ENCODE results near the gene RPP25L.

RPP25L gene

DNA sequence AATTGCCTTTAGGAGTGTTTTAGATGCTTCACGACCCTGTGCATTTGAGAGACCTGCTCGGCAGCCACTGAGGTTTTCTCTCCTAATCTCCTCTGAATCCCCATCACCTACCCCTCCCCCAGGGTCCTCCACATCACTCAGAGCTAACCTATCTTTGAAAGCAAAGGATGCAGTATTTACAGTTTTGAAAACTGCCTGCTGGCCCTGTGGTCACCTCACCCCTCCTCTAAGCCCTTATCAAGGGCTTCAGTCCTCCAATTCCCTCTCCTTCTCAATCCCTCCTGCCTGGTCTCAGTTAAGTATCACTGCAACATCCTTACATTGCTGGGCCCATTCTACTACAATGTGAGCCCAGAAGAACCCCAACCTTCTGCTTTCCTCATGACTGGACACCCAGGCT lies 4.6 kb downstream of the RPP25L start:
- Histone ChIP-seq H4K20me1 (ENCODE audit: insufficient read depth, low read length) (no peaks in the 10 kb centered on the region), H3K4me3 (ENCODE audit: low read length) (no peak overlapping the region), H2AFZ (ENCODE audit: low read length) (no peak overlapping the region), H3F3A (ENCODE audit: insufficient read depth, low read length) (peaks cover 2% of the 10 kb centered on the region; the same call in 1 of the 2 replicates), H3K4me1 (ENCODE audit: low read length) (peaks cover 6% of the 10 kb centered on the region; the same call in 1 of the 2 replicates), H3K27me3 (replicated peaks; ENCODE audit: insufficient read depth, low read length) (peaks cover 8% of the 10 kb centered on the region), H3K9me2 (replicated peaks; ENCODE audit: insufficient read depth, low read length) (no peaks in the 10 kb centered on the region), H3K9me3 (replicated peaks; ENCODE audit: insufficient read depth, low read length) (no peaks in the 10 kb centered on the region), H3K9ac (ENCODE audit: low read length) (no peak overlapping the region), H3K36me3 (replicated peaks; ENCODE audit: insufficient read depth, low read length) (no peaks in the 10 kb centered on the region), H3K27ac (ENCODE audit: low read length) (no peak overlapping the region), H3K79me2 (ENCODE audit: low read length) (peaks cover 14% of the 10 kb centered on the region), H3K4me2 (ENCODE audit: low read depth, low read length) (no peak overlapping the region)
- DNase-seq = no peak
- TF ChIP-seq, protein P1, sequence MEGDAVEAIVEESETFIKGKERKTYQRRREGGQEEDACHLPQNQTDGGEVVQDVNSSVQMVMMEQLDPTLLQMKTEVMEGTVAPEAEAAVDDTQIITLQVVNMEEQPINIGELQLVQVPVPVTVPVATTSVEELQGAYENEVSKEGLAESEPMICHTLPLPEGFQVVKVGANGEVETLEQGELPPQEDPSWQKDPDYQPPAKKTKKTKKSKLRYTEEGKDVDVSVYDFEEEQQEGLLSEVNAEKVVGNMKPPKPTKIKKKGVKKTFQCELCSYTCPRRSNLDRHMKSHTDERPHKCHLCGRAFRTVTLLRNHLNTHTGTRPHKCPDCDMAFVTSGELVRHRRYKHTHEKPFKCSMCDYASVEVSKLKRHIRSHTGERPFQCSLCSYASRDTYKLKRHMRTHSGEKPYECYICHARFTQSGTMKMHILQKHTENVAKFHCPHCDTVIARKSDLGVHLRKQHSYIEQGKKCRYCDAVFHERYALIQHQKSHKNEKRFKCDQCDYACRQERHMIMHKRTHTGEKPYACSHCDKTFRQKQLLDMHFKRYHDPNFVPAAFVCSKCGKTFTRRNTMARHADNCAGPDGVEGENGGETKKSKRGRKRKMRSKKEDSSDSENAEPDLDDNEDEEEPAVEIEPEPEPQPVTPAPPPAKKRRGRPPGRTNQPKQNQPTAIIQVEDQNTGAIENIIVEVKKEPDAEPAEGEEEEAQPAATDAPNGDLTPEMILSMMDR (IDR thresholded peaks at IDR 0.05; ENCODE audit: low read length) = no peak
- TF ChIP-seq EZH2 (optimal IDR thresholded peaks at IDR 0.05; ENCODE audit: low read depth, low read length) (no peak), EZH2phosphoT487 (IDR thresholded peaks at IDR 0.05; ENCODE audit: low read length) (no peak)

DNA sequence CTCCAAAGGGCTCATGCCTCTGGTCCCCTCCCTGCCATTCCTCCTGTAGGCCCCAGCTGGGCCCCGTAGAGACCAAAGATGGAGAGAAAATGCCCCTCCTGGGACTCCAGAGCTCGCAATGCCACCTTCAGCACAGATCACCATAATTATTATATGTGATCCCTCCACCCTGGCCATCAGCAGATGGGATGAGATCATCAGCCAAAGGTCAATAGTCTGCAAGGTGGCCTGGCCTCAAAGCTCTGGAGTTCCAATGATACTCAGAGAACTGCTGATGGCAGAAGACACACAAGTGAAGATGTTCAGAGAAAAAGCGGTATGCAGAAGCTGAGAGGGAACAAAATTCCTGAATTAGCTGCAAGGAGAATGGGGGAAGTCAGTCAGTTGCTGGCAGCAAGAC lies 5.0 kb downstream of the RPP25L start:
- DNase-seq = no peak
- peaks cover 8% of the 10 kb centered on the region for H3K27me3 ChIP-seq (replicated peaks; ENCODE audit: insufficient read depth, low read length)

DNA sequence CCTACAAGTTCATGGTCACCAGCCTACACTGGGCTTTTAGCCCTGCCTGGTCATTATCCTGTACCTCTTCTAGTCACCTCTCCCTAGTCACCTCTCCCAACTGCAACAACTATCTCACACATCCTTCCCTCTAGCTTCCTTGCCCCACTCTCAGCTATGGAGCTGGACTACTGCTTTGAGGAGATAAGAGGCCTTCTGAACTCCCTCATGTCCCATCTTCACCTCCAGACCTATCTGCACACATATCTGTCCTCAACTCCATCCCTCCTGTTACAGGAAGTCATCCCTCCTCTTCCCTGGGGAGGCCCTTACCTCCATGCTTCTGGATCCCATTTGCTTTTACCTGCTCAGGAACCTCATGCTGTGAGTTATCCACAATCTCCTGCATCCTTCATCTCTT lies 5.7 kb downstream of the RPP25L start:
- no peaks in the 10 kb centered on the region for H4K20me1 ChIP-seq (ENCODE audit: insufficient read depth, low read length)
- no peak overlapping the region for H3K4me2 ChIP-seq (ENCODE audit: low read depth, low read length)
- no peak overlapping the region for H3K27ac ChIP-seq (ENCODE audit: low read length)
- no peak for DNase-seq
- peaks cover 7% of the 10 kb centered on the region for H3K79me2 ChIP-seq (ENCODE audit: low read length)
- no peaks in the 10 kb centered on the region for H3K9me3 ChIP-seq (replicated peaks; ENCODE audit: insufficient read depth, low read length)
- no peak overlapping the region for H3K4me3 ChIP-seq (ENCODE audit: low read length)
- no peaks in the 10 kb centered on the region for H3F3A ChIP-seq (ENCODE audit: insufficient read depth, low read length)
- H2AFZ ChIP-seq (ENCODE audit: low read length) = no peak overlapping the region
- peaks cover 8% of the 10 kb centered on the region for H3K27me3 ChIP-seq (replicated peaks; ENCODE audit: insufficient read depth, low read length)
- H3K9ac ChIP-seq (ENCODE audit: low read length) = no peak overlapping the region
- no peaks in the 10 kb centered on the region for H3K9me2 ChIP-seq (replicated peaks; ENCODE audit: insufficient read depth, low read length)
- H3K36me3 ChIP-seq (replicated peaks; ENCODE audit: insufficient read depth, low read length) = no peaks in the 10 kb centered on the region
- TF ChIP-seq EZH2 (optimal IDR thresholded peaks at IDR 0.05; ENCODE audit: low read depth, low read length) = no peak
- TF ChIP-seq, protein P1 (IDR thresholded peaks at IDR 0.05; ENCODE audit: low read length) = no peak
- no peak for TF ChIP-seq EZH2phosphoT487 (IDR thresholded peaks at IDR 0.05; ENCODE audit: low read length)
- H3K4me1 ChIP-seq (ENCODE audit: low read length) = peaks cover 3% of the 10 kb centered on the region; the same call in 1 of the 2 replicates

More for the DNA sequence above, 5.0 kb downstream of the RPP25L start:
- no peak for TF ChIP-seq EZH2phosphoT487 (IDR thresholded peaks at IDR 0.05; ENCODE audit: low read length)
- TF ChIP-seq, protein P1 (IDR thresholded peaks at IDR 0.05; ENCODE audit: low read length) = no peak
- no peak for TF ChIP-seq EZH2 (optimal IDR thresholded peaks at IDR 0.05; ENCODE audit: low read depth, low read length)
- Histone ChIP-seq H3K9ac (ENCODE audit: low read length) (no peak overlapping the region), H3K79me2 (ENCODE audit: low read length) (peaks cover 14% of the 10 kb centered on the region), H3K27ac (ENCODE audit: low read length) (no peak overlapping the region), H3K4me2 (ENCODE audit: low read depth, low read length) (no peak overlapping the region), H3F3A (ENCODE audit: insufficient read depth, low read length) (no peaks in the 10 kb centered on the region), H3K9me3 (replicated peaks; ENCODE audit: insufficient read depth, low read length) (no peaks in the 10 kb centered on the region), H3K9me2 (replicated peaks; ENCODE audit: insufficient read depth, low read length) (no peaks in the 10 kb centered on the region), H4K20me1 (ENCODE audit: insufficient read depth, low read length) (no peaks in the 10 kb centered on the region), H2AFZ (ENCODE audit: low read length) (no peak overlapping the region), H3K4me1 (ENCODE audit: low read length) (peaks cover 6% of the 10 kb centered on the region; the same call in 1 of the 2 replicates), H3K4me3 (ENCODE audit: low read length) (no peak overlapping the region), H3K36me3 (replicated peaks; ENCODE audit: insufficient read depth, low read length) (no peaks in the 10 kb centered on the region)

All from MM.1S (cell line).